ENCODE data around the gene DUSP1. TPM values are rescaled to one million over a fixed set of nuclear protein-coding genes. Genes with fewer than 3 reads are reported as not detected.

Gene DUSP1
- polyA plus RNA-seq, 1 donor from 2014 or later, result 48.3 TPM

DNA sequence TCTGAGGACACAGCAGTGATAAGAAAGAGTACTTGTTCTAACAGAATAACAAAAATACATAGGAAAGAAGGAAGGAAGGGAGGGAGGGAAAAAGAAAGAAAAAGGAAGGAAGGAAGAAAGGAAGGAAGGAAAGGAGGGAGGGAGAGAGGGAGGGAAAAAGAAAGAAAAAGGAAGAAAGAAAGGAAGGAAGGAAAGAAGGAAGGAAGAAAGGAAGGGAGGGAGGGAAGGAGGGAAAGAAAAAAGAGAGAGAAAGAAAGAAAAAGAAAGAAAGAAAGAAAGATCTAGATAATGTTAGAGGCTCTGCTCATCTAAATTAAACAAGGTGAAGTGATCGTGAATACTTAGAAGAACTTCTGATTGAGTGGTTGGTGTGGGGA lies 29.8 kb downstream of the DUSP1 start:
- H2AFZ ChIP-seq (ENCODE audit: low read depth, low read length), result no peak overlapping the region
- H3K4me3 ChIP-seq (ENCODE audit: low read length), result no peak overlapping the region
- H3K4me2 ChIP-seq (ENCODE audit: low read length), result no peak overlapping the region
- H4K20me1 ChIP-seq (ENCODE audit: insufficient read depth), result no peaks in the 10 kb centered on the region
- no peaks in the 10 kb centered on the region for H3K9me2 ChIP-seq (ENCODE audit: insufficient read depth, low read length)
- no peaks in the 10 kb centered on the region for H3K27me3 ChIP-seq (ENCODE audit: insufficient read depth, low read depth, low read length)
- H3K36me3 ChIP-seq (ENCODE audit: insufficient read depth, low read length), result no peaks in the 10 kb centered on the region
- TF ChIP-seq, protein P1, sequence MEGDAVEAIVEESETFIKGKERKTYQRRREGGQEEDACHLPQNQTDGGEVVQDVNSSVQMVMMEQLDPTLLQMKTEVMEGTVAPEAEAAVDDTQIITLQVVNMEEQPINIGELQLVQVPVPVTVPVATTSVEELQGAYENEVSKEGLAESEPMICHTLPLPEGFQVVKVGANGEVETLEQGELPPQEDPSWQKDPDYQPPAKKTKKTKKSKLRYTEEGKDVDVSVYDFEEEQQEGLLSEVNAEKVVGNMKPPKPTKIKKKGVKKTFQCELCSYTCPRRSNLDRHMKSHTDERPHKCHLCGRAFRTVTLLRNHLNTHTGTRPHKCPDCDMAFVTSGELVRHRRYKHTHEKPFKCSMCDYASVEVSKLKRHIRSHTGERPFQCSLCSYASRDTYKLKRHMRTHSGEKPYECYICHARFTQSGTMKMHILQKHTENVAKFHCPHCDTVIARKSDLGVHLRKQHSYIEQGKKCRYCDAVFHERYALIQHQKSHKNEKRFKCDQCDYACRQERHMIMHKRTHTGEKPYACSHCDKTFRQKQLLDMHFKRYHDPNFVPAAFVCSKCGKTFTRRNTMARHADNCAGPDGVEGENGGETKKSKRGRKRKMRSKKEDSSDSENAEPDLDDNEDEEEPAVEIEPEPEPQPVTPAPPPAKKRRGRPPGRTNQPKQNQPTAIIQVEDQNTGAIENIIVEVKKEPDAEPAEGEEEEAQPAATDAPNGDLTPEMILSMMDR (IDR thresholded peaks at IDR 0.05; ENCODE audit: poor library complexity, severe bottlenecking), result no peak
- no peak for TF ChIP-seq SMC3 (conservative IDR thresholded peaks at IDR 0.05; ENCODE audit: poor library complexity)
- TF ChIP-seq EZH2 (IDR thresholded peaks at IDR 0.05; ENCODE audit: borderline replicate concordance, insufficient read depth, low read length, poor library complexity, severe bottlenecking), result no peak
- TF ChIP-seq EP300 (conservative IDR thresholded peaks at IDR 0.05; ENCODE audit: poor library complexity, severe bottlenecking), result no peak
- TF ChIP-seq MXI1 (conservative IDR thresholded peaks at IDR 0.05; ENCODE audit: poor library complexity, severe bottlenecking), result no peak
- no peak for TF ChIP-seq POLR2AphosphoS5 (IDR thresholded peaks at IDR 0.05)
- TF ChIP-seq RAD21 (conservative IDR thresholded peaks at IDR 0.05), result no peak
- TF ChIP-seq, protein P2, sequence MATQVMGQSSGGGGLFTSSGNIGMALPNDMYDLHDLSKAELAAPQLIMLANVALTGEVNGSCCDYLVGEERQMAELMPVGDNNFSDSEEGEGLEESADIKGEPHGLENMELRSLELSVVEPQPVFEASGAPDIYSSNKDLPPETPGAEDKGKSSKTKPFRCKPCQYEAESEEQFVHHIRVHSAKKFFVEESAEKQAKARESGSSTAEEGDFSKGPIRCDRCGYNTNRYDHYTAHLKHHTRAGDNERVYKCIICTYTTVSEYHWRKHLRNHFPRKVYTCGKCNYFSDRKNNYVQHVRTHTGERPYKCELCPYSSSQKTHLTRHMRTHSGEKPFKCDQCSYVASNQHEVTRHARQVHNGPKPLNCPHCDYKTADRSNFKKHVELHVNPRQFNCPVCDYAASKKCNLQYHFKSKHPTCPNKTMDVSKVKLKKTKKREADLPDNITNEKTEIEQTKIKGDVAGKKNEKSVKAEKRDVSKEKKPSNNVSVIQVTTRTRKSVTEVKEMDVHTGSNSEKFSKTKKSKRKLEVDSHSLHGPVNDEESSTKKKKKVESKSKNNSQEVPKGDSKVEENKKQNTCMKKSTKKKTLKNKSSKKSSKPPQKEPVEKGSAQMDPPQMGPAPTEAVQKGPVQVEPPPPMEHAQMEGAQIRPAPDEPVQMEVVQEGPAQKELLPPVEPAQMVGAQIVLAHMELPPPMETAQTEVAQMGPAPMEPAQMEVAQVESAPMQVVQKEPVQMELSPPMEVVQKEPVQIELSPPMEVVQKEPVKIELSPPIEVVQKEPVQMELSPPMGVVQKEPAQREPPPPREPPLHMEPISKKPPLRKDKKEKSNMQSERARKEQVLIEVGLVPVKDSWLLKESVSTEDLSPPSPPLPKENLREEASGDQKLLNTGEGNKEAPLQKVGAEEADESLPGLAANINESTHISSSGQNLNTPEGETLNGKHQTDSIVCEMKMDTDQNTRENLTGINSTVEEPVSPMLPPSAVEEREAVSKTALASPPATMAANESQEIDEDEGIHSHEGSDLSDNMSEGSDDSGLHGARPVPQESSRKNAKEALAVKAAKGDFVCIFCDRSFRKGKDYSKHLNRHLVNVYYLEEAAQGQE (IDR thresholded peaks at IDR 0.05; ENCODE audit: borderline replicate concordance), result no peak
- no peak for TF ChIP-seq TAF1 (IDR thresholded peaks at IDR 0.05; ENCODE audit: low read depth)
- H3K9ac ChIP-seq (ENCODE audit: low read length), result no peak overlapping the region
- H3K9me3 ChIP-seq (ENCODE audit: low read length), result no peaks in the 10 kb centered on the region
- H3K27ac ChIP-seq (ENCODE audit: low read length), result no peak overlapping the region
- H3K79me2 ChIP-seq (replicated peaks; ENCODE audit: insufficient read depth, low read length), result no peaks in the 10 kb centered on the region
- no peaks in the 10 kb centered on the region for H3F3A ChIP-seq (ENCODE audit: insufficient read depth, low read length, poor library complexity, severe bottlenecking)

DNA sequence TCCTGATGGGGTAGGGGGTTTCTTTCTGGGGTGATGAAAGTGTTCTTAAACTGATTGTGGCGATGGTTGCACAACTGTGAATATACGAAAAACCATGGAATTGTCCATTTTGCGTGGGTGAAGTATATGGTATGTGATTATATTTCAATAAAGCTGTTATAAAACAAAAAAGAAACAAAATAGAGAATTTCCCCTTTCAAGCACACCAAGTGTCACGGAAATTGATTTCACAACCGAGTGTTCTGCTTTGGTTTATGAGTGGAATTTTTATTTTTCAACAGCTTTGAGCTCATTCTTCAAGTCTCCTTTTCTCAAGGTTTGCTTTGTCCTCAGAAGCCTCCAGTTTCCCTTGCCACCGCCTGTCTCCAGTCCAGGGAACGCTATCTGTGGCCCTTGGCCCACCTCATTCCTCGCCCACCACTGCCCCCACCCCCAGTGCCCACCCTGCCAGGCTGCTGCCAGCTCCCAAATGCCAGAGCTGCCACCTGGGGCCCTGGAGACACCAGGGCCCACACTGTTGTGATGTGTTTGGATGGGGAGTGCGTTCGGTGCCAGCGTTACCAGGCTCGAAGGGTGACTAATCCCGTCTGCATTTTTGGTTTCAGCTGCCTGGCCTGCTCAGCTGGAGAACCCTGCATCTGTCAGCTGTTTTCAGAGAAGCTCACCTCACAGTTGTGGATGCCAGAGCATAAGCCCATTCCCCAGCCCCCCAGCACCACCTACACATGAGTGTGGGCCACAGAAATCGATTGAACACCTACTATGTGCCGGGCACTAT lies 30.4 kb downstream of the DUSP1 start:
- TF ChIP-seq, protein P2 (IDR thresholded peaks at IDR 0.05; ENCODE audit: borderline replicate concordance), result no peak
- TF ChIP-seq EZH2 (IDR thresholded peaks at IDR 0.05; ENCODE audit: borderline replicate concordance, insufficient read depth, low read length, poor library complexity, severe bottlenecking) (no peak), TAF1 (IDR thresholded peaks at IDR 0.05; ENCODE audit: low read depth) (no peak), MXI1 (conservative IDR thresholded peaks at IDR 0.05; ENCODE audit: poor library complexity, severe bottlenecking) (no peak), POLR2AphosphoS5 (IDR thresholded peaks at IDR 0.05) (no peak), EP300 (conservative IDR thresholded peaks at IDR 0.05; ENCODE audit: poor library complexity, severe bottlenecking) (no peak)
- TF ChIP-seq, protein P1 (IDR thresholded peaks at IDR 0.05; ENCODE audit: poor library complexity, severe bottlenecking), result no peak
- no peaks in the 10 kb centered on the region for H3K27me3 ChIP-seq (ENCODE audit: insufficient read depth, low read depth, low read length)
- no peak overlapping the region for H2AFZ ChIP-seq (ENCODE audit: low read depth, low read length)
- no peak overlapping the region for H3K9ac ChIP-seq (ENCODE audit: low read length)
- H3K27ac ChIP-seq (ENCODE audit: low read length), result no peak overlapping the region
- H3K9me3 ChIP-seq (ENCODE audit: low read length), result no peaks in the 10 kb centered on the region
- no peaks in the 10 kb centered on the region for H4K20me1 ChIP-seq (ENCODE audit: insufficient read depth)
- no peaks in the 10 kb centered on the region for H3K79me2 ChIP-seq (replicated peaks; ENCODE audit: insufficient read depth, low read length)
- no peaks in the 10 kb centered on the region for H3K36me3 ChIP-seq (ENCODE audit: insufficient read depth, low read length)
- no peak overlapping the region for H3K4me2 ChIP-seq (ENCODE audit: low read length)
- no peak overlapping the region for H3K4me3 ChIP-seq (ENCODE audit: low read length)
- no peaks in the 10 kb centered on the region for H3F3A ChIP-seq (ENCODE audit: insufficient read depth, low read length, poor library complexity, severe bottlenecking)
- H3K9me2 ChIP-seq (ENCODE audit: insufficient read depth, low read length), result no peaks in the 10 kb centered on the region

Data from neural cell (in vitro differentiated cells).